ENCODE data around the gene NOLC1. TPM values are rescaled to one million over a fixed set of nuclear protein-coding genes. Genes with fewer than 3 reads are reported as not detected.

The NOLC1 gene
- total RNA-seq (100 to 1,000 TPM; 304 to 330 TPM), polyA plus RNA-seq (76.6 TPM)

- no peaks in the 10 kb centered on the region for H3K9me3 ChIP-seq (ENCODE audit: low read length)
- Mint-ChIP-seq H3K36me3 (peaks cover 0 to 60% (median 16%) of the 10 kb centered on the region in 3 donors), H3K4me3 (peak within 1 kb of the TSS; percentile 88 to 99 (median 95)), H3K27me3 (no peaks in the 10 kb centered on the region), H3K27ac (peak within 1 kb of the TSS; percentile 93 to 99 (median 98)), H3K4me1 (peaks cover 33 to 55% (median 49%) of the 10 kb centered on the region in 3 donors), H3K9me3 (no peaks in the 10 kb centered on the region)
- DNase-seq = peak; percentile 99 to 100 (median 100)
- ChIA-PET POLR2A (interaction anchor here (0.5 to 2.0 kb wide), 11 partner anchors 14 to 333 kb away, joined by 3 to 6 read pairs (median 3); partner anchors contain the start of genes C10orf95, HPS6, OGA and PPRC1), CTCF (interaction anchor here (0.6 to 2.5 kb wide), 11 partner anchors 8 to 352 kb away, joined by 3 to 10 read pairs (median 4); partner anchors contain the start of gene SUFU)
- H3K4me1 ChIP-seq (ENCODE audit: insufficient read depth, low read length) = peaks cover 22% of the 10 kb centered on the region
- peaks cover 15% of the 10 kb centered on the region for H3K36me3 ChIP-seq (ENCODE audit: insufficient read depth, low read length)
- peak within 1 kb of the TSS; percentile 93 for H3K27ac ChIP-seq (ENCODE audit: low read depth, low read length)
- H3K27me3 ChIP-seq (ENCODE audit: insufficient read depth, low read length, poor library complexity, severe bottlenecking) = no peaks in the 10 kb centered on the region
- H3K4me3 ChIP-seq (ENCODE audit: low read length) = peak within 1 kb of the TSS; percentile 91
Observed at GRCh38 chr10:102151774-102152544, at the start of gene NOLC1. TSS of gene NOLC1 (plus strand) at chr10:102152389. CDS start at chr10:102152411, 22 bp downstream.

GRCh38 chr10:102102421-102102820 lies 49.8 kb upstream of the NOLC1 start:
- H3K27me3 Mint-ChIP-seq = no peaks in the 10 kb centered on the region
- POLR2A ChIA-PET = no interaction called here
- DNase-seq = no peak
- peaks cover 11% of the 10 kb centered on the region for H3K4me1 ChIP-seq (ENCODE audit: insufficient read depth, low read length)
- no peaks in the 10 kb centered on the region for H3K36me3 ChIP-seq (ENCODE audit: insufficient read depth, low read length)
- no peak overlapping the region for H3K4me3 ChIP-seq (ENCODE audit: low read length)
- no peaks in the 10 kb centered on the region for H3K27me3 ChIP-seq (ENCODE audit: insufficient read depth, low read length, poor library complexity, severe bottlenecking)
- H3K4me1 Mint-ChIP-seq = peaks cover 13 to 20% (median 16%) of the 10 kb centered on the region in 3 donors
- no peaks in the 10 kb centered on the region for H3K9me3 Mint-ChIP-seq
- H3K27ac Mint-ChIP-seq = peak overlapping the region in 1 of 8 donors; percentile 33
- CTCF ChIA-PET = interaction anchor here (1.0 kb wide), 1 partner anchor 29 kb away, joined by 5 read pairs; no protein-coding TSS in a partner anchor
- H3K9me3 ChIP-seq (ENCODE audit: low read length) = no peaks in the 10 kb centered on the region
- no peak overlapping the region for H3K27ac ChIP-seq (ENCODE audit: low read depth, low read length)
- H3K4me3 Mint-ChIP-seq = peak overlapping the region in 1 of 7 donors; percentile 54
- H3K36me3 Mint-ChIP-seq = peaks cover 0 to 28% (median 0%) of the 10 kb centered on the region in 3 donors

GRCh38 chr10:102106998-102107397 lies 45.2 kb upstream of the NOLC1 start:
- H3K27me3 ChIP-seq (ENCODE audit: insufficient read depth, low read length, poor library complexity, severe bottlenecking) = no peaks in the 10 kb centered on the region
- POLR2A ChIA-PET = no interaction called here
- H3K27ac ChIP-seq (ENCODE audit: low read depth, low read length) = no peak overlapping the region
- no peak overlapping the region for H3K4me3 Mint-ChIP-seq
- no peak for DNase-seq
- peak overlapping the region in 2 of 8 donors; percentile 6 to 65 for H3K27ac Mint-ChIP-seq
- no peaks in the 10 kb centered on the region for H3K27me3 Mint-ChIP-seq
- peaks cover 15% of the 10 kb centered on the region for H3K4me1 ChIP-seq (ENCODE audit: insufficient read depth, low read length)
- CTCF ChIA-PET = interaction anchor here (1.0 kb wide), 1 partner anchor 13 kb away, joined by 3 read pairs; no protein-coding TSS in a partner anchor
- no peaks in the 10 kb centered on the region for H3K9me3 Mint-ChIP-seq
- H3K4me3 ChIP-seq (ENCODE audit: low read length) = no peak overlapping the region
- peaks cover 35% of the 10 kb centered on the region for H3K36me3 ChIP-seq (ENCODE audit: insufficient read depth, low read length)
- H3K4me1 Mint-ChIP-seq = peaks cover 19 to 30% (median 23%) of the 10 kb centered on the region in 3 donors
- no peaks in the 10 kb centered on the region for H3K9me3 ChIP-seq (ENCODE audit: low read length)
- peaks cover 12 to 61% (median 13%) of the 10 kb centered on the region in 3 donors for H3K36me3 Mint-ChIP-seq

- ChIA-PET POLR2A (interaction anchor here (0.6 kb wide), 1 partner anchor 11 kb away, joined by 3 read pairs; no protein-coding TSS in a partner anchor), CTCF (no interaction called here)
- DNase-seq = no peak
- H3K27me3 ChIP-seq (ENCODE audit: insufficient read depth, low read length, poor library complexity, severe bottlenecking) = no peaks in the 10 kb centered on the region
- H3K4me3 Mint-ChIP-seq = no peak overlapping the region
- peak overlapping the region in 3 of 8 donors; percentile 46 to 95 (median 71) for H3K27ac Mint-ChIP-seq
- peaks cover 33 to 45% (median 40%) of the 10 kb centered on the region in 3 donors for H3K4me1 Mint-ChIP-seq
- no peak overlapping the region for H3K27ac ChIP-seq (ENCODE audit: low read depth, low read length)
- no peaks in the 10 kb centered on the region for H3K9me3 Mint-ChIP-seq
- peaks cover 35% of the 10 kb centered on the region for H3K36me3 ChIP-seq (ENCODE audit: insufficient read depth, low read length)
- peaks cover 12 to 61% (median 13%) of the 10 kb centered on the region in 3 donors for H3K36me3 Mint-ChIP-seq
- H3K27me3 Mint-ChIP-seq = no peaks in the 10 kb centered on the region
- H3K9me3 ChIP-seq (ENCODE audit: low read length) = no peaks in the 10 kb centered on the region
- no peak overlapping the region for H3K4me3 ChIP-seq (ENCODE audit: low read length)
- H3K4me1 ChIP-seq (ENCODE audit: insufficient read depth, low read length) = peaks cover 34% of the 10 kb centered on the region
Observed at GRCh38 chr10:102109166-102110116, 42.7 kb upstream of the NOLC1 start.

GRCh38 chr10:102111276-102111675 lies 40.9 kb upstream of the NOLC1 start:
- H3K4me1 ChIP-seq (ENCODE audit: insufficient read depth, low read length) = peaks cover 40% of the 10 kb centered on the region
- H3K27ac ChIP-seq (ENCODE audit: low read depth, low read length) = peak overlapping the region; percentile 6
- Mint-ChIP-seq H3K9me3 (no peaks in the 10 kb centered on the region), H3K4me3 (peak overlapping the region in 1 of 7 donors; percentile 40), H3K27ac (peak overlapping the region in 1 of 8 donors; percentile 64), H3K36me3 (peaks cover 12 to 60% (median 13%) of the 10 kb centered on the region in 3 donors), H3K27me3 (no peaks in the 10 kb centered on the region), H3K4me1 (peaks cover 35 to 47% (median 41%) of the 10 kb centered on the region in 3 donors)
- DNase-seq = no peak
- CTCF ChIA-PET = no interaction called here
- no peaks in the 10 kb centered on the region for H3K27me3 ChIP-seq (ENCODE audit: insufficient read depth, low read length, poor library complexity, severe bottlenecking)
- H3K36me3 ChIP-seq (ENCODE audit: insufficient read depth, low read length) = peaks cover 35% of the 10 kb centered on the region
- POLR2A ChIA-PET = interaction anchor here (1.0 kb wide), 1 partner anchor 10 kb away, joined by 4 read pairs; no protein-coding TSS in a partner anchor
- H3K4me3 ChIP-seq (ENCODE audit: low read length) = no peak overlapping the region
- H3K9me3 ChIP-seq (ENCODE audit: low read length) = no peaks in the 10 kb centered on the region

GRCh38 chr10:102112210-102112817 lies 39.9 kb upstream of the NOLC1 start:
- Mint-ChIP-seq H3K4me1 (peaks cover 44 to 57% (median 50%) of the 10 kb centered on the region in 3 donors), H3K36me3 (peaks cover 12 to 53% (median 13%) of the 10 kb centered on the region in 3 donors), H3K27ac (peak overlapping the region in 6 of 8 donors; percentile 44 to 66 (median 52)), H3K27me3 (no peaks in the 10 kb centered on the region), H3K9me3 (no peaks in the 10 kb centered on the region), H3K4me3 (peak overlapping the region in 4 of 7 donors; percentile 2 to 83 (median 63))
- Histone ChIP-seq H3K4me3 (ENCODE audit: low read length) (no peak overlapping the region), H3K9me3 (ENCODE audit: low read length) (no peaks in the 10 kb centered on the region), H3K27ac (ENCODE audit: low read depth, low read length) (peak overlapping the region; percentile 66), H3K4me1 (ENCODE audit: insufficient read depth, low read length) (peaks cover 50% of the 10 kb centered on the region), H3K27me3 (ENCODE audit: insufficient read depth, low read length, poor library complexity, severe bottlenecking) (no peaks in the 10 kb centered on the region), H3K36me3 (ENCODE audit: insufficient read depth, low read length) (peaks cover 35% of the 10 kb centered on the region)
- DNase-seq = no peak
- ChIA-PET CTCF (interaction anchor here (0.7 to 3.6 kb wide), 3 partner anchors 11 to 39 kb away, joined by 3 to 19 read pairs (median 4); no protein-coding TSS in a partner anchor), POLR2A (interaction anchor here (0.5 to 1.0 kb wide), 2 partner anchors 11 to 532 kb away, joined by 4 read pairs; no protein-coding TSS in a partner anchor)

All from CD8-positive, alpha-beta memory T cell (primary cell).